ENCODE measurements around the gene MEIS1. TPM values are rescaled to one million over a fixed set of nuclear protein-coding genes. Genes with fewer than 3 reads are reported as not detected.

MEIS1 gene
- total and polyA plus RNA-seq, 7 experiments from 2014 or later: 0.05 to 5.6 (median 0.56) TPM; not detected in 4

- ChIA-PET POLR2A (no interaction called here), CTCF (no interaction called here)
- H3K9me3 Mint-ChIP-seq: peaks cover 0 to 10% (median 2%) of the 10 kb centered on the region in 11 donors
- Histone ChIP-seq H3K36me3 (ENCODE audit: control insufficient read depth in 2 of 3, insufficient read depth in 3 of 3, low read length in 3 of 3) (no peaks in the 10 kb centered on the region), H3K27ac (ENCODE audit: low read depth, low read length) (no peak overlapping the region), H3K9me3 (ENCODE audit: control insufficient read depth in 2 of 3, low read length in 3 of 3) (no peaks in the 10 kb centered on the region), H3K4me3 (ENCODE audit: low read length) (no peak overlapping the region), H3K4me1 (ENCODE audit: control insufficient read depth in 2 of 2, insufficient read depth in 2 of 2, low read length in 2 of 2) (no peaks in the 10 kb centered on the region), H3K27me3 (ENCODE audit: control insufficient read depth in 2 of 2, insufficient read depth in 2 of 2, low read length in 2 of 2) (peaks cover 0 to 6% of the 10 kb centered on the region in 2 donors)
- H3K4me1 Mint-ChIP-seq: peaks cover 0 to 2% (median 1%) of the 10 kb centered on the region in 7 donors
- intact Hi-C loops (cut with micrococcal nuclease): no loop called here
- DNase-seq (no peak), ATAC-seq (no peak)
- H3K4me3 Mint-ChIP-seq: no peak overlapping the region
- H3K36me3 Mint-ChIP-seq: peaks cover 0 to 4% (median 0%) of the 10 kb centered on the region in 5 donors
- H3K27ac Mint-ChIP-seq: no peak overlapping the region
- peaks cover 42 to 60% (median 49%) of the 10 kb centered on the region in 5 donors for H3K27me3 Mint-ChIP-seq
Measured at GRCh38 chr2:66445076-66445924, 10.4 kb downstream of the MEIS1 start.

DNA sequence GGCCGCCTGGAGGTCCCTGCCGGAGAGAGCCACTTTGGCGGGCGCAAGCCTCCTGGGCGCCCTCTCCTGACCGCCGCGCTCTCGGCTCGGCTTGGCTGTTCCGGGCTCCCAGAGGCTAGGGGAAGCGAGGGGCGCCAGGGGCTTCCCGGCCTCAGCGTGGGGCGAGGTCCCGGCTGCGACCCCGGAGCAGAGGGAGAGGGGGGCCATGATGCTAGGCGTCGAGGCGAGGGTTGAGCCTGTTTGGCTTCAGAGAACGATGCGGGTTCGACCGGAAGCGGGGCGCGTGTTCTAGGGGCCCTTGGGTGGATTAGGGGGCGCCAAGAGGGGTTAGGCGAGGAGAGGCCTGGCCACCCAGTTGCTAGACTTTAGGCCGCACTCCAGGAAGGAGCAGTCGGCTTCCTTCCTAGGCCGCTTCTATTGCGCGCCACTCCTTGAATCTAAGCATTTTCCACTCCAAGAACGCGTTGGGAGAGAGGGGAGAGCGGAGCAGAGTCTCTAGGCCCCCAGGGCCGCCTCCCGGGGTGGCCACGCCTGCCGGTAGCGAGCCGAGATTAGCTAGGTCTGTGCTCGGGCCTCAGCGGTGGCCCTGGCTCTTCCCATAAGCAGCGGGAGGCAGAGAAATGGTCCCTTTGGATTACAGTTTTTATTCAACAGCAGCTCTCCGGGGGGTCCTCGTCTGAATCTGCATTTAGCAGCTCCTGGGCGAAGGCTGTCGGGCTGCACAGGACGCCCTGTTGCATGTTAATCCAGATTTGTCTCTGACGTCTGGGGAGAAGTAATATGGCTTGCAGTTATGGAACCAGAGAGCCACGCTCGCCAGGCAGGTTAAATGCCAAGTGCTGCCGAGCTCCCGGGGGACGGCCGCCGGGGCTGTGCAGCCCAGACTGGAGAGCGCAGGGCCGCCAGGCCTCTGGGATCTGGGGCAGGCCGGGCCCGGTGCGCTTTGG, 11.3 kb downstream of the MEIS1 start:
- peaks cover 0 to 4% (median 0%) of the 10 kb centered on the region in 5 donors for H3K36me3 Mint-ChIP-seq
- no peak overlapping the region for H3K4me3 ChIP-seq (ENCODE audit: low read length)
- peaks cover 0 to 10% (median 2%) of the 10 kb centered on the region in 11 donors for H3K9me3 Mint-ChIP-seq
- H3K27ac Mint-ChIP-seq: no peak overlapping the region
- intact Hi-C loops (cut with micrococcal nuclease): no loop called here
- no peaks in the 10 kb centered on the region for H3K9me3 ChIP-seq (ENCODE audit: control insufficient read depth in 2 of 3, low read length in 3 of 3)
- ATAC-seq (no peak), DNase-seq (no peak)
- H3K36me3 ChIP-seq (ENCODE audit: control insufficient read depth in 2 of 3, insufficient read depth in 3 of 3, low read length in 3 of 3): no peaks in the 10 kb centered on the region
- H3K4me3 Mint-ChIP-seq: no peak overlapping the region
- ChIA-PET POLR2A (no interaction called here), CTCF (no interaction called here)
- peaks cover 0 to 6% of the 10 kb centered on the region in 2 donors for H3K27me3 ChIP-seq (ENCODE audit: control insufficient read depth in 2 of 2, insufficient read depth in 2 of 2, low read length in 2 of 2)
- H3K27ac ChIP-seq (ENCODE audit: low read depth, low read length): no peak overlapping the region
- H3K27me3 Mint-ChIP-seq: peaks cover 39 to 58% (median 47%) of the 10 kb centered on the region in 5 donors
- no peaks in the 10 kb centered on the region for H3K4me1 ChIP-seq (ENCODE audit: control insufficient read depth in 2 of 2, insufficient read depth in 2 of 2, low read length in 2 of 2)
- H3K4me1 Mint-ChIP-seq: no peaks in the 10 kb centered on the region

DNA sequence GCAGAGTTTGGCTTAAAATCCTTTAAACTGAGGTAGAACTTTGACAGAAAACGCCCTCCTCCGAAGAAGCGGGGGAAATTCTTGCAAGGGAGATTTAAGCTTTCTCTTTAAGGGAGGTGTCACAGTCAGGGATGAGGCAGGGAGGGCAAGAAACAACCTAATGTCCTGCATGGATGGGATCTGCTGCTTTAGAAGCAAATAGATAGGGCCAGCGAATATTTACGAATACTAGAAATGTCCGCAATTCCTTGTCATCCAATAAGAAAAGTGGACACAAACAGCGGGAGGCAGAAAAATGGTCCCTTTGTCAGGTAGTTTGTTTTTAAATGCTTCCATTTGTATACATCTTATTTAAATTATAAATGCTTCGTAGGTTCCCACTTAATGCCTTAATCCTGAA, 12.0 kb downstream of the MEIS1 start:
- Histone ChIP-seq H3K27ac (ENCODE audit: low read depth, low read length) (no peak overlapping the region), H3K27me3 (ENCODE audit: control insufficient read depth in 2 of 2, insufficient read depth in 2 of 2, low read length in 2 of 2) (peaks cover 0 to 2% of the 10 kb centered on the region in 2 donors), H3K4me1 (ENCODE audit: control insufficient read depth in 2 of 2, insufficient read depth in 2 of 2, low read length in 2 of 2) (no peaks in the 10 kb centered on the region), H3K36me3 (ENCODE audit: control insufficient read depth in 2 of 3, insufficient read depth in 3 of 3, low read length in 3 of 3) (no peaks in the 10 kb centered on the region), H3K9me3 (ENCODE audit: control insufficient read depth in 2 of 3, low read length in 3 of 3) (no peaks in the 10 kb centered on the region), H3K4me3 (ENCODE audit: low read length) (no peak overlapping the region)
- no peaks in the 10 kb centered on the region for H3K4me1 Mint-ChIP-seq
- H3K4me3 Mint-ChIP-seq: no peak overlapping the region
- intact Hi-C loops (cut with micrococcal nuclease): no loop called here
- CTCF ChIA-PET: no interaction called here
- no peak for ATAC-seq
- H3K36me3 Mint-ChIP-seq: peaks cover 0 to 4% (median 0%) of the 10 kb centered on the region in 5 donors
- no peak for DNase-seq
- peaks cover 0 to 10% (median 2%) of the 10 kb centered on the region in 11 donors for H3K9me3 Mint-ChIP-seq
- H3K27me3 Mint-ChIP-seq: peaks cover 31 to 50% (median 40%) of the 10 kb centered on the region in 5 donors
- POLR2A ChIA-PET: no interaction called here
- no peak overlapping the region for H3K27ac Mint-ChIP-seq

DNA sequence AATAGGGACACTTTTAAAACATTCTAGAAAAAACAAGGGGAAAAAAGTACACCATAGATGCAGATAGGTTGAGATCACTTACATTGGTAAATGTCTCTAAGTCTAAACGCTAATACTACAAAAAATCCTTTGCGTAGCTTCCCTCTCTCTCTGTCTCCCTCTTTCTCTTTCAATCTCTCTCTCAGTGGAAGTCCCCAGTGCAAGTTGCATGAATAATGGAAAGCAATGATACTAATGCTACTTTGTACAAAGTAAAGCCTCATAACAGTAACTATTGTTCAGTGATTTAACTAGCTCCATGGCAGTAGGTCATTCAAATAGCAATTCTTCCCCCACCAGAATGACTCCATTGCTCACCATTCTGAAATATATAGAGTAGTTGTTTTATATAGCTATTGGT, 12.8 kb downstream of the MEIS1 start:
- H3K4me1 ChIP-seq (ENCODE audit: control insufficient read depth in 2 of 2, insufficient read depth in 2 of 2, low read length in 2 of 2): no peaks in the 10 kb centered on the region
- ATAC-seq (no peak), DNase-seq (no peak)
- no peaks in the 10 kb centered on the region for H3K36me3 ChIP-seq (ENCODE audit: control insufficient read depth in 2 of 3, insufficient read depth in 3 of 3, low read length in 3 of 3)
- no peaks in the 10 kb centered on the region for H3K9me3 ChIP-seq (ENCODE audit: control insufficient read depth in 2 of 3, low read length in 3 of 3)
- CTCF ChIA-PET: no interaction called here
- Mint-ChIP-seq H3K27me3 (peaks cover 27 to 45% (median 36%) of the 10 kb centered on the region in 5 donors), H3K9me3 (peaks cover 0 to 10% (median 2%) of the 10 kb centered on the region in 11 donors), H3K4me3 (no peak overlapping the region), H3K27ac (no peak overlapping the region), H3K4me1 (no peaks in the 10 kb centered on the region), H3K36me3 (peaks cover 0 to 4% (median 0%) of the 10 kb centered on the region in 5 donors)
- intact Hi-C loops (cut with micrococcal nuclease): no loop called here
- H3K27me3 ChIP-seq (ENCODE audit: control insufficient read depth in 2 of 2, insufficient read depth in 2 of 2, low read length in 2 of 2): peaks cover 0 to 2% of the 10 kb centered on the region in 2 donors
- no peak overlapping the region for H3K27ac ChIP-seq (ENCODE audit: low read depth, low read length)
- POLR2A ChIA-PET: no interaction called here
- no peak overlapping the region for H3K4me3 ChIP-seq (ENCODE audit: low read length)

- no peak for DNase-seq
- POLR2A ChIA-PET: no interaction called here
- Histone ChIP-seq H3K27me3 (ENCODE audit: control insufficient read depth in 2 of 2, insufficient read depth in 2 of 2, low read length in 2 of 2) (peaks cover 0 to 2% of the 10 kb centered on the region in 2 donors), H3K4me3 (ENCODE audit: low read length) (no peak overlapping the region), H3K27ac (ENCODE audit: low read depth, low read length) (no peak overlapping the region), H3K9me3 (ENCODE audit: control insufficient read depth in 2 of 3, low read length in 3 of 3) (no peaks in the 10 kb centered on the region), H3K4me1 (ENCODE audit: control insufficient read depth in 2 of 2, insufficient read depth in 2 of 2, low read length in 2 of 2) (no peaks in the 10 kb centered on the region), H3K36me3 (ENCODE audit: control insufficient read depth in 2 of 3, insufficient read depth in 3 of 3, low read length in 3 of 3) (no peaks in the 10 kb centered on the region)
- CTCF ChIA-PET: no interaction called here
- Mint-ChIP-seq H3K27me3 (peaks cover 24 to 40% (median 30%) of the 10 kb centered on the region in 5 donors), H3K4me1 (no peaks in the 10 kb centered on the region), H3K9me3 (peaks cover 0 to 10% (median 2%) of the 10 kb centered on the region in 11 donors), H3K36me3 (peaks cover 0 to 4% (median 0%) of the 10 kb centered on the region in 5 donors), H3K27ac (no peak overlapping the region), H3K4me3 (no peak overlapping the region)
- ATAC-seq: no peak
- intact Hi-C loops (cut with micrococcal nuclease): no loop called here
Measured at GRCh38 chr2:66448136-66448991, 13.4 kb downstream of the MEIS1 start.

DNA sequence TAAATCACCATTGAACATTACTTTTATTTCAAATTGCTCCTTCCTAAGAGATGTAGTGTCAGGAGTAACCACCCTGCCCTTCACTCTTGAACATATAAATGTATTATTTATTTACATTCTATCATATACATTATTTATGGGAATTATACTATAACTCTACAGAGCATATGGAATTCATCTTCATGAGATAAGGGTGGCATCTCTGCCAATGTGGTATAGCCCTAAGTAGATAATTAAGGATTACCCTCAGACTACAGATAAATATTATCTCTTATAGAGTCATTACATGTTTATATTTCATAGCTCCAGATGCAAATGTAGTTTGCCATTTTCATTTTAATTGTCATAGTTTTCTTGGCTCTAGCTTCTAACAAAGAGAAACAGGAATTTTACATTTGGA, 17.3 kb downstream of the MEIS1 start:
- ChIA-PET CTCF (no interaction called here), POLR2A (no interaction called here)
- H3K36me3 Mint-ChIP-seq: peaks cover 0 to 4% (median 0%) of the 10 kb centered on the region in 5 donors
- no peak overlapping the region for H3K4me3 Mint-ChIP-seq
- no peak overlapping the region for H3K27ac Mint-ChIP-seq
- no peaks in the 10 kb centered on the region for H3K4me1 Mint-ChIP-seq
- no peaks in the 10 kb centered on the region for H3K36me3 ChIP-seq (ENCODE audit: control insufficient read depth in 2 of 3, insufficient read depth in 3 of 3, low read length in 3 of 3)
- H3K27me3 Mint-ChIP-seq: peaks cover 8 to 16% (median 13%) of the 10 kb centered on the region in 5 donors
- no peak overlapping the region for H3K27ac ChIP-seq (ENCODE audit: low read depth, low read length)
- no peak overlapping the region for H3K4me3 ChIP-seq (ENCODE audit: low read length)
- DNase-seq: no peak
- ATAC-seq: no peak
- peaks cover 0 to 6% (median 0%) of the 10 kb centered on the region in 11 donors for H3K9me3 Mint-ChIP-seq
- no peaks in the 10 kb centered on the region for H3K27me3 ChIP-seq (ENCODE audit: control insufficient read depth in 2 of 2, insufficient read depth in 2 of 2, low read length in 2 of 2)
- intact Hi-C loops (cut with micrococcal nuclease): no loop called here
- no peaks in the 10 kb centered on the region for H3K9me3 ChIP-seq (ENCODE audit: control insufficient read depth in 2 of 3, low read length in 3 of 3)
- no peaks in the 10 kb centered on the region for H3K4me1 ChIP-seq (ENCODE audit: control insufficient read depth in 2 of 2, insufficient read depth in 2 of 2, low read length in 2 of 2)

All from naive thymus-derived CD4-positive, alpha-beta T cell (primary cell).